22Rv1 (cell line): ENCODE data around the gene WDR5.

ENCODE experiments used
- CTCF ChIP-seq: fragments of 450-650 bp; IDR thresholded peaks from 2 replicates; pipeline ENCODE4 v1.5.1; 2017; ENCODE audit warnings: mild to moderate bottlenecking
- ZFX ChIP-seq: fragments of 450-650 bp; IDR thresholded peaks from 2 replicates; pipeline ENCODE4 v1.6.1; 2017; ENCODE audit warnings: antibody characterized with exemption, borderline replicate concordance

DNA sequence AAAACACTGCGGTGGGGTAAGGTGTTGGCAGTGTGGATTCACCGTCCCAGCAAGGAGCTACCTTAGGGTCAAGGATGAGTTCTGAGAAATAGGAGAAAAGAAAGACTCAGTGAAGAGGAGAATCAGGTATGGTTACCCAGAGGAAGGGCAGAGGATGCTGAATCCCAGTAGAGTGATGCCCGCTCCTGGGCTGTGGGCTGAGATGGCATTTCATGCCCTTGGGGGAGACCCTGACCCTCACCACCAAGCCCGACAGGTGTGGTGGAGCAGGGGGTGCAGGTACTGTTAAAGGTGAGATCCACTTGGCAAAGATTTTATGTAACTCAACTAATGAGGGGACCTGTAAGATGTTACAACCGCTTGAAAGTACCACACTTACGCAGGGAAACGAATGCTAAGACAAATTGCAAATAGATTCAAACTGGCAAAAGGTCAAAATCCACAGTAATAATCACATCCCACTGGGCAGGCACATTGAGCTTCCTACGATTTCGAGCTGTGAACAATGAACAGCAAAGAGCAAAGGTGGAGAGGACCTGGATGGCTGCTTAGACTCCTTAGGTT, 26.4 kb downstream of the WDR5 start:
- TF ChIP-seq CTCF (no peak), ZFX (no peak)
